Dendritic cell treated with granulocyte-macrophage colony-stimulating factor and Interleukin-4, amounts not matched to agents 40 ng/mL and 50 ng/mL, for 4 days (primary cell): ENCODE data around the gene PLEKHG3.

Experiments
- H3K27ac Mint-ChIP-seq: one replicate; pipeline ENCODE4 v1.8.0; 2022; ENCODE audit warnings: mild to moderate bottlenecking, mixed read lengths
- H3K27me3 Mint-ChIP-seq: one replicate; pipeline ENCODE4 v1.8.0; 2022; ENCODE audit warnings: mild to moderate bottlenecking, mixed read lengths
- H3K36me3 Mint-ChIP-seq: one replicate; pipeline ENCODE4 v1.8.0; 2022; ENCODE audit warnings: low read depth, mixed read lengths
- H3K4me1 Mint-ChIP-seq: one replicate; pipeline ENCODE4 v1.8.0; 2022; ENCODE audit warnings: low read depth, mixed read lengths
- H3K4me3 Mint-ChIP-seq: one replicate; pipeline ENCODE4 v1.8.0; 2022; ENCODE audit warnings: mild to moderate bottlenecking, moderate library complexity, mixed read lengths
- H3K9me3 Mint-ChIP-seq: one replicate; pipeline ENCODE4 v1.8.0; 2022; ENCODE audit warnings: mixed read lengths
- intact Hi-C: fragments of 100-400 bp; cut with micrococcal nuclease; formaldehyde crosslinking; loops from one replicate; pipeline ENCODE4 v1.15.0; 2022

PLEKHG3 gene

GRCh38 chr14:64692986-64693809, 11.0 kb upstream of the PLEKHG3 start:
- Mint-ChIP-seq H3K27ac (no peak overlapping the region), H3K4me1 (peaks cover 50% of the 10 kb centered on the region), H3K4me3 (no peak overlapping the region), H3K9me3 (no peaks in the 10 kb centered on the region), H3K36me3 (no peaks in the 10 kb centered on the region), H3K27me3 (peaks cover 32% of the 10 kb centered on the region)
- intact Hi-C loops = no loop called here

- intact Hi-C loops = no loop called here
- peaks cover 50% of the 10 kb centered on the region for H3K4me1 Mint-ChIP-seq
- H3K27me3 Mint-ChIP-seq = peaks cover 26% of the 10 kb centered on the region
- H3K27ac Mint-ChIP-seq = no peak overlapping the region
- no peak overlapping the region for H3K4me3 Mint-ChIP-seq
- no peaks in the 10 kb centered on the region for H3K9me3 Mint-ChIP-seq
- H3K36me3 Mint-ChIP-seq = no peaks in the 10 kb centered on the region
These were observed 10.4 kb upstream of the PLEKHG3 start for GRCh38 chr14:64693810-64694165.

GRCh38 chr14:64695071-64695470, 9.2 kb upstream of the PLEKHG3 start:
- Mint-ChIP-seq H3K4me1 (peaks cover 46% of the 10 kb centered on the region), H3K36me3 (no peaks in the 10 kb centered on the region), H3K27me3 (peaks cover 15% of the 10 kb centered on the region)

GRCh38 chr14:64696355-64696857, 7.8 kb upstream of the PLEKHG3 start:
- no peaks in the 10 kb centered on the region for H3K9me3 Mint-ChIP-seq
- intact Hi-C loops = no loop called here
- H3K36me3 Mint-ChIP-seq = no peaks in the 10 kb centered on the region
- no peak overlapping the region for H3K27ac Mint-ChIP-seq
- H3K4me1 Mint-ChIP-seq = peaks cover 42% of the 10 kb centered on the region
- H3K27me3 Mint-ChIP-seq = peaks cover 13% of the 10 kb centered on the region
- no peak overlapping the region for H3K4me3 Mint-ChIP-seq

More at GRCh38 chr14:64695071-64695470, 9.2 kb upstream of the PLEKHG3 start:
- intact Hi-C loops = no loop called here
- no peak overlapping the region for H3K4me3 Mint-ChIP-seq
- no peaks in the 10 kb centered on the region for H3K9me3 Mint-ChIP-seq
- no peak overlapping the region for H3K27ac Mint-ChIP-seq

- no peaks in the 10 kb centered on the region for H3K36me3 Mint-ChIP-seq
- H3K27ac Mint-ChIP-seq = peak overlapping the region; percentile 39
- H3K4me3 Mint-ChIP-seq = no peak overlapping the region
- H3K27me3 Mint-ChIP-seq = peaks cover 27% of the 10 kb centered on the region
- no peaks in the 10 kb centered on the region for H3K9me3 Mint-ChIP-seq
- H3K4me1 Mint-ChIP-seq = peaks cover 47% of the 10 kb centered on the region
- intact Hi-C loops = no loop called here
These were observed 5.3 kb upstream of the PLEKHG3 start for GRCh38 chr14:64698903-64699302.

- H3K4me1 Mint-ChIP-seq = peaks cover 42% of the 10 kb centered on the region
- H3K27me3 Mint-ChIP-seq = peaks cover 23% of the 10 kb centered on the region
- no peak overlapping the region for H3K4me3 Mint-ChIP-seq
- intact Hi-C loops = no loop called here
- H3K9me3 Mint-ChIP-seq = no peaks in the 10 kb centered on the region
- H3K36me3 Mint-ChIP-seq = no peaks in the 10 kb centered on the region
- H3K27ac Mint-ChIP-seq = no peak overlapping the region
These were observed 3.9 kb upstream of the PLEKHG3 start for GRCh38 chr14:64700290-64700689.

- H3K4me3 Mint-ChIP-seq = no peak overlapping the region
- intact Hi-C loops = no loop called here
- H3K27me3 Mint-ChIP-seq = peaks cover 23% of the 10 kb centered on the region
- H3K27ac Mint-ChIP-seq = no peak overlapping the region
- no peaks in the 10 kb centered on the region for H3K9me3 Mint-ChIP-seq
- no peaks in the 10 kb centered on the region for H3K36me3 Mint-ChIP-seq
- peaks cover 48% of the 10 kb centered on the region for H3K4me1 Mint-ChIP-seq
These were observed 3.3 kb upstream of the PLEKHG3 start for GRCh38 chr14:64700894-64701293.

- Mint-ChIP-seq H3K27me3 (peaks cover 23% of the 10 kb centered on the region), H3K9me3 (no peaks in the 10 kb centered on the region), H3K4me3 (no peak overlapping the region), H3K27ac (no peak overlapping the region), H3K36me3 (no peaks in the 10 kb centered on the region), H3K4me1 (peaks cover 55% of the 10 kb centered on the region)
- intact Hi-C loops = no loop called here
These were observed 2.6 kb upstream of the PLEKHG3 start for GRCh38 chr14:64701660-64702059.

- Mint-ChIP-seq H3K4me3 (peak overlapping the region; percentile 79), H3K36me3 (peaks cover 8% of the 10 kb centered on the region), H3K27ac (peak overlapping the region; percentile 79), H3K27me3 (peaks cover 21% of the 10 kb centered on the region), H3K4me1 (peaks cover 60% of the 10 kb centered on the region), H3K9me3 (no peaks in the 10 kb centered on the region)
- intact Hi-C loops = no loop called here
These were observed 1.5 kb upstream of the PLEKHG3 start for GRCh38 chr14:64702493-64703394.

- Mint-ChIP-seq H3K4me1 (peaks cover 60% of the 10 kb centered on the region), H3K4me3 (peak overlapping the region; percentile 79), H3K36me3 (peaks cover 8% of the 10 kb centered on the region), H3K27ac (peak overlapping the region; percentile 79), H3K9me3 (no peaks in the 10 kb centered on the region), H3K27me3 (peaks cover 21% of the 10 kb centered on the region)
- intact Hi-C loops = no loop called here
These were observed 655 bp upstream of the PLEKHG3 start for GRCh38 chr14:64703395-64704142.

- intact Hi-C loops = loop anchor here (5.0 kb wide), 1 partner anchor 33 kb away; no protein-coding TSS in a partner anchor
- Mint-ChIP-seq H3K27me3 (peaks cover 21% of the 10 kb centered on the region), H3K36me3 (peaks cover 8% of the 10 kb centered on the region), H3K27ac (peak overlapping the region; percentile 79), H3K9me3 (no peaks in the 10 kb centered on the region), H3K4me3 (peak overlapping the region; percentile 79), H3K4me1 (peaks cover 68% of the 10 kb centered on the region)
These were observed 638 bp downstream of the PLEKHG3 start for GRCh38 chr14:64704743-64705380.

- H3K27ac Mint-ChIP-seq = peak overlapping the region; percentile 79
- H3K36me3 Mint-ChIP-seq = peaks cover 8% of the 10 kb centered on the region
- peak overlapping the region; percentile 79 for H3K4me3 Mint-ChIP-seq
- H3K4me1 Mint-ChIP-seq = peaks cover 75% of the 10 kb centered on the region
- no peaks in the 10 kb centered on the region for H3K9me3 Mint-ChIP-seq
- intact Hi-C loops = loop anchor here (5.0 kb wide), 1 partner anchor 33 kb away; no protein-coding TSS in a partner anchor
- H3K27me3 Mint-ChIP-seq = peaks cover 21% of the 10 kb centered on the region
These were observed 1.3 kb downstream of the PLEKHG3 start for GRCh38 chr14:64705381-64706118.
